Measurements from ENCODE around the gene FOXJ1.

Gene FOXJ1

DNA sequence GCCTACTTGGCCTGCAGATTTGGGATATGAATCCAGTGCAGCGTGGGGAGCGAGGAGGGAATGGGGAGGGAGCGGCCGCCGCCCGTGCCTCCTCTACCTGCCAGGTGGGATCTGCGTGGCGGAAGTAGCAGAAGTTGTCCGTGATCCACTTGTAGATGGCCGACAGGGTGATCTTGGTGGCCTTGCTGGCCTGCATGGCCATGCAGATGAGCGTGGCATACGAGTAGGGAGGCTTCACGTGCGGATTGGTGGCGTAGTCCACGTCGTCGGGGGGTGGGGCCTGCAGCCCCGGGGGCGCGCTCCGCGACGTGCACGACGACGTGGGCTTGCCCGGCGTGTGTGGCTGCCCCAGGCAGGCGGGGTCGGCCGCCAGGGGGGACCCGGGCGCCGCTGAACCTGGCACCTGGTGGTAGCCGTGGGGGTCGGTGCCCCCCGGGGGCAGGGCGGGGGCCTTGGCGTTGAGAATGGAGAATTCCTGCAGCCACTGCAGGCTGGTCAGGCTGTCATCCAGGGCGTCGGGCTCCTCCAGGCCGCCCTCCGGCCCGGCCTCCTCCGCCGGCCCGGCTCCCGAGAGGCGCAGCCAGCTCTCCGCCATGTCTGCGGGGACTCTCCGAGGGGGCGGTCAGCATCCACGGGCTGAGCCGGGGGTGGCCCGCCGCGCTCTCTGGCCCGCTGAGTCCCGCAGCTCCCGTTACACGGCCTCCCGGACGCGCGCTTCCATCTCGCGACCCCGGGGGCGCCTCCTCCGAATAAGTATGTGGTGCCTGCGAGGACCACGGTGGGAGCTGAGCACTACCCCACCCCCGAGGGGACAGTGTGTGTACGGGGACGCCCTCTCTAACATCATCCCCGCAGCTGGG, 1.0 kb downstream of the FOXJ1 start:
- DNase-seq = no peak

- DNase-seq = no peak
These were observed 1.9 kb downstream of the FOXJ1 start for GRCh38 chr17:76138896-76139752.

DNA sequence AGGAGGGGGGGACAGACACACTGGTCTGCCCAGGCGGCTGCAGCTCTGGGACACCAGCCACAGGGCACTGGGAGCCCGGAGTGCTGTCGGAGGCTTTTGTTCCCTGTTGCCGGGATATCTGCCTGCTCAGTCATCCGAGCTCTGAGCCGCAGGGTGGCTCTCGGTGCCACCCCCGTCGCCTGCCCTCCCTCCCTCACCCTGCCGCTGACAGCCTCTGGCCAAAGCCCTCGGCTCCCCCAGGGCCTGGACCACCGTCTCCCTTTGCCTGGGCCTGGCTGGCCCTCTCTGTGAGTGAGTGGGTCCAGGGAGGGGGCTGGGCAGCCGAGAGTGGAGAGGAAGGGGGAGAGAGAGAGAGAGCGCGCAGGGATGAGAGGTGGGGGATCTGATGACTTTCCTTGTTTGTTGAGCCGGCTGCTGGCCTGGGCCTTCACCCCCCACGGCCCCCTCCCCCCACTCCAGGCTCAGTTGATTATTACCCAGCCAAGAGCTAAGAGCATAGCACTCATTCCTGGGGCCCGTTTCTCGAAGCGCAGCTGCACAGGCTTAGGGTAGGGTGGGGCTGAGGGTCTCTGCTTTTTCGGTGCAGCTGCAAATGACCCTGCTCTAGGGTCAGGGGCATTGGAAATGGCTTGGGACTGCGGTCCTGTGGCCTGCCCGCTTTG, 2.7 kb downstream of the FOXJ1 start:
- peak; percentile 63 for DNase-seq

DNA sequence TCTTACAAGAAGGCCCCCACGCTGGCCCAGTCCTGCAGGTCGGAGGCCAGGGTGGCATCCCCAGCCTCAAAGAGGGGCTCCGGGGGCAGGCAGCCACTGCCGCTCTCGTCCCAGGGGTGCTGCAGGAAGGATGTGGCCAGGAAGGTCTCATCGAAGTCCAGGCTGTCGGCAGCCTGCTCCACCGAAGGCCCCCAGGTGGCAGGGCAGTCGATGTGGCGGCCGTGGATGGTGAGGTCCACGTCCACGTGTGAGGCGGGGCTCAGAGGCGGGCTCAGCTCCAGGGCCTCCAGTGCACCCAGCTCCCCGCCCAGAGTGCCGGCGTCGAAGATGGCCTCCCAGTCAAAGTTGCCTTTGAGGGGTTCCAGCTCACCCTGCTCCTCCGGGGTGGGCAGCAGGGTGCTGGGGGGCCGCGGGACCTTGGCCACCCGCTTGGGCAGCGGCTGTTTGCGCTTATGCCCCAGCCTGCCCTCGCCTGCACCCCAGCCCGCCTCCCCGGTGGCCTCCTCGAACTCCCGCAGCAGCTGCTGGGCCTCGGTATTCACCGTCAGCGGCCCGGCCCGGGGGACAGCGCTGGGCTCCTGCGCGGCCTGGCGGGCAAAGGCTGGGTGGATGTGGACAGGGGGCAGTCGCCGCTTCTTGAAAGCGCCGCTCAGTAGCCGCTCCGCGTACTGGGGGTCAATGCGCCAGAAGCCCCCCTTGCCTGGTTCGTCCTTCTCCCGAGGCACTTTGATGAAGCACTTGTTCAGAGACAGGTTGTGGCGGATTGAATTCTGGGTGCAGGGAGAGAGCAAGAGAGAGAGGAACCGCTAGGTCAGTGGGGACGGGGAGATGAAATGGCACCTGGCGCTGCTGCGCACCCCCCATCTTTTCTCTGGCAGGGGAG, 3.5 kb downstream of the FOXJ1 start:
- no peak for DNase-seq

GRCh38 chr17:76137001-76137350, 4.1 kb downstream of the FOXJ1 start:
- no peak for DNase-seq

GRCh38 chr17:76136276-76137000, 4.6 kb downstream of the FOXJ1 start:
- no peak for DNase-seq

GRCh38 chr17:76135810-76136188, 5.2 kb downstream of the FOXJ1 start:
- DNase-seq = no peak

GRCh38 chr17:76134911-76135809, 5.9 kb downstream of the FOXJ1 start:
- DNase-seq = no peak

DNA sequence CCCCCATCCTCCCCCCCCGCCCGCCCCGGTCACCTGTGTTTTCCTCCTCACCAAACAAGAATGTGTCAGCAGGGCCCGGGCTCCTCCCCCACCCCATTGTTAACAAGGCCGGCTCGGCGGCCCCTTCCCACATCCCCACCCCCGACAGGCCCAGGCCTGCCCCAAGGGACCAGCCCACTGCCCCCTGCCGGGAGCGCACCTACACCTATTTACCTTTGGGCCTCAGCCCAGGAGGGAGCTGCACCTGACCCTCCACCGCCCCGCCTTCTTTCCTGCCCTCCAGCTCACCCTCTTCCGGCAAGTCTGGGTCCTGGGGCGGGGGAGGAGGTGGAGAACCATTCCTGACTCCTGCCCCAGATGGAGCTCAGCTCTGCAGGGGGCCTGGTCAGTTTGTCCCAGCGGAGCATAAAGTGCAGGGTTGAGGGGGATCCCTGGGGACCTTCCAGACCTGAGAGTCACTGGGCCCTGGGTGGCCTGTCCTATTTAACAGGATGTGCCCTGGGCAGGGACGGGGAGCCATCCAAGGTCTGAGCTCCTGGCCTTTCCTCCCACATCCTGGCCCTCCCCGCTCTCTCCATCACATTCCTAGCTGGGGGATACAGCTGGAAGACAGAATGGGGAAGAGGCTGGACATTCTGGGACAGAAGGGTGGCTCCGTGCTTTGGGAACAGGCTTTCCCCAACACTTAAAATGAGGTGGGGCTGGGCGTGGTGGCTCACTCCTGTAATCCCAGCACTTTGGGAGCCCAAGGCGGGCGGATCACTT, 8.3 kb downstream of the FOXJ1 start:
- DNase-seq = no peak

GRCh38 chr17:76131692-76132573, 9.1 kb downstream of the FOXJ1 start:
- DNase-seq = no peak

DNA sequence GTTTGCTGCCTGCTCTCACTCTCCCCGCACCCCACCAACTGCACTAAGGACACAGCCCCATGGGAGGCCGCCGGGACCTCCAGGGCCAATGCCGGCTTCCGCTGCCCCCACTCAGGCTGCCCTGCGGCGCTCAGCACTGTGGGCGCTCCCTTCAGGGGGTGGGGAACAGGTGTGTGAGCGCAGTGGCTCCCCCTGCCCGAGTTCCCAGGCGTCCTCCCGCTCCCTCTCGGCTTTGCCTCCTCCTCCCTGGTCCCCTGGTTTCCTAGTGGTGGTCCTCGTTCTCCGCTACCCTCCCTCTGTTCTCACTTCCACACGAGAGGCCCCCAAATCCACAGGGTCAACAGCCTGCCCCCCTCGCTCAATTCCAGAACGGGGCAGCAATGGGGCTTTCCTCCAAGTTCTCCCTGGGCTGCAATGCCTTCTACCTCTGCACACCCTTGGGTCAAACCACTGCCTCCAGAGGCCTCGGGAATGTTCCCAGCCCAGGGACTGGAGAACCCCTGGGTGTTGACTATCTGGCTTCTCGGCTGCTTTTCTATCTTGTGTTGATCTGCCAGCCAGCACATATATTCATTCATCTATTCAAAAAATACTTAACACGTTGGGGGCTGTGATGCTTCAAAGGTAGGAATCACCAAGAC, 9.9 kb downstream of the FOXJ1 start:
- no peak for DNase-seq

DNA sequence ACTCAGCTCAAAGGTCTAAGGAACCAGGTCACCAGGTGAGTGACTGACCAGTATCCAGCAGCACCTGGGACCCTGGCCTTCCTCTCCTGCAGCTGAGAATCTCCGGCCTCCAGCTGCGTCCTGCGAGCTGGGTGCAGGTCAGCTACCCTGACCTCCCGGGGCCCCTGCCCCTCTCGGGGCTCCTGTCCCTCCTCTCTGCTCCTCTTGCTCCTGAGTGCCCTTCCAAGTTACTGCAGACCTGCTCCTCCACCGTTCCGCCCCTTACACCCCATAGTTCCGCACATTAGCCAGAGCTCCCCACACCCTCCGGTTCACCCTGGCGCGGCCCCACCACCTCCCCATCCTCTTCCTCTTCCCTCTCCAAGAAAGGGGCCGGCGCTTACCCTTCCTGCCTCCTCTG, 10.6 kb downstream of the FOXJ1 start:
- DNase-seq = no peak

- no peak for DNase-seq
These were observed 15.1 kb downstream of the FOXJ1 start for GRCh38 chr17:76125922-76126321.

GRCh38 chr17:76125391-76125675, 15.7 kb downstream of the FOXJ1 start:
- DNase-seq = no peak

DNA sequence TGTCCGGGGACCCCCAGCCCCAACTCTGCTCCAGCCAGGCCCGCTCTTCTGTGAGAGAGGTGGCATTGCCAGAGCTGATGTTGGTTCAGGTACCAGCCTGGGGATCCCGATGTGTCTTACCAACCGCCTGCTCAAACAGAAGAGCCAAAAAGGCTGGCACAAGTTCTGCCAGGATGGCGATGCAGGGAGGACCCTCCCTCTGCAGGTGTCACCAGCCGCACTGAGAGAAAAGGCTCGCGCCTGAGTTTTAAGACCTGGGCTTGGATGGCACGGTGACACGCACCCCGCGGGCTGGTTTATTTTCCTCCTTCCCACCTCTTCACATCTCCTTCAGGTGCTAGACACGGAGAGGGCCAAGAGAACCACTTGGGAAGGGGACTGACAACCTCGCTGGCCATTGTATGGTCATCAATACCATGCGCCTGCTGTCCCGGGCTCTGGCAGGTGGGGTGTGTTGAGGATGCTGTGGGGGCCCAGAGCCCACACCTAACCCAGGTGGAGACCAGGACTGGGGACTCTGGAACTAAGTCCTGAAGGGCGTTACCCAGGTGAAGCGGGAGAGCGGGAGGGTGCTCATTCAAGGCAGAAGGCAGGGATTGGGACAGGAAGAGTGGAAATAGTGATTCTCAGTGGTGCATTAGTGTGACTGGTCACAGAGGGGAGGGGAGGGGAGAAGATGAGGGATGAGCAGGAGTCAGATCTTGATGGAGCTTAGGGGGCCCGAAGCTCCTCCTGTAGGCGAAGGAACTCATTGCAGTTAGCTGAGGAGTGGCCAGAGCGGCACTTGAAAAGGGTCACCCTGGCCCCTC, 16.3 kb downstream of the FOXJ1 start:
- no peak for DNase-seq

- no peak for DNase-seq
These were observed 17.1 kb downstream of the FOXJ1 start for GRCh38 chr17:76123749-76124581.

- no peak for DNase-seq
These were observed 17.9 kb downstream of the FOXJ1 start for GRCh38 chr17:76123191-76123499.
